ENCODE data around the gene VPS4A.

The VPS4A gene

DNA sequence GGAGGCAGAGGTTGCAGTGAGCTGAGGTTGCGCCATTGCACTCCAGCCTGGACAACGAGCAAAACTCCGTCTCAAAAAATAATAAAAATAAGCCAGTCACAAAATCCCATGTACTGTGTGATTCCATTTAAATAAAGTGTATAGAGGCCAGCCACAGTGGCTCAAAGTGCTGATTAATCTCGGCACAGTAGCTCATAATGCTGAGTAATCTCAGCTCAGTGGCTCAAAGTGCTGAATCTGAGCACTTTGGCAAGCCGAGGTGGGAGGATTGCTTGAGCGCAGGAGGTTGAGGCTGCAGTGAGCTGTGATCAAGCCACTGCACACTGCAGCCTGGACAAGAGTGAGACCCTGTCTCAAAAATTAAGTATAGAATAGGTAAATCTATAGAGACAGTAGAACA, 35.5 kb downstream of the VPS4A start:
- TF ChIP-seq ZFP3 (CRISPR knock-in tag; IDR thresholded peaks at IDR 0.05) (no peak), ISL1 (CRISPR knock-in tag; IDR thresholded peaks at IDR 0.05) (no peak), ZFP30 (CRISPR knock-in tag; IDR thresholded peaks at IDR 0.05) (no peak), TOX (CRISPR knock-in tag; IDR thresholded peaks at IDR 0.05; ENCODE audit: borderline replicate concordance) (no peak), ZC3H10 (CRISPR knock-in tag; IDR thresholded peaks at IDR 0.05) (no peak), ZNF8 (CRISPR knock-in tag; IDR thresholded peaks at IDR 0.05) (no peak), CSDC2 (CRISPR knock-in tag; IDR thresholded peaks at IDR 0.05) (no peak), GLIS3 (CRISPR knock-in tag; IDR thresholded peaks at IDR 0.05) (no peak)
- TF ChIP-seq, protein P1, sequence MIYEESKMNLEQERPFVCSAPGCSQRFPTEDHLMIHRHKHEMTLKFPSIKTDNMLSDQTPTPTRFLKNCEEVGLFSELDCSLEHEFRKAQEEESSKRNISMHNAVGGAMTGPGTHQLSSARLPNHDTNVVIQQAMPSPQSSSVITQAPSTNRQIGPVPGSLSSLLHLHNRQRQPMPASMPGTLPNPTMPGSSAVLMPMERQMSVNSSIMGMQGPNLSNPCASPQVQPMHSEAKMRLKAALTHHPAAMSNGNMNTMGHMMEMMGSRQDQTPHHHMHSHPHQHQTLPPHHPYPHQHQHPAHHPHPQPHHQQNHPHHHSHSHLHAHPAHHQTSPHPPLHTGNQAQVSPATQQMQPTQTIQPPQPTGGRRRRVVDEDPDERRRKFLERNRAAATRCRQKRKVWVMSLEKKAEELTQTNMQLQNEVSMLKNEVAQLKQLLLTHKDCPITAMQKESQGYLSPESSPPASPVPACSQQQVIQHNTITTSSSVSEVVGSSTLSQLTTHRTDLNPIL (CRISPR knock-in tag; IDR thresholded peaks at IDR 0.05; ENCODE audit: low read depth) = no peak
- TF ChIP-seq, protein P2, sequence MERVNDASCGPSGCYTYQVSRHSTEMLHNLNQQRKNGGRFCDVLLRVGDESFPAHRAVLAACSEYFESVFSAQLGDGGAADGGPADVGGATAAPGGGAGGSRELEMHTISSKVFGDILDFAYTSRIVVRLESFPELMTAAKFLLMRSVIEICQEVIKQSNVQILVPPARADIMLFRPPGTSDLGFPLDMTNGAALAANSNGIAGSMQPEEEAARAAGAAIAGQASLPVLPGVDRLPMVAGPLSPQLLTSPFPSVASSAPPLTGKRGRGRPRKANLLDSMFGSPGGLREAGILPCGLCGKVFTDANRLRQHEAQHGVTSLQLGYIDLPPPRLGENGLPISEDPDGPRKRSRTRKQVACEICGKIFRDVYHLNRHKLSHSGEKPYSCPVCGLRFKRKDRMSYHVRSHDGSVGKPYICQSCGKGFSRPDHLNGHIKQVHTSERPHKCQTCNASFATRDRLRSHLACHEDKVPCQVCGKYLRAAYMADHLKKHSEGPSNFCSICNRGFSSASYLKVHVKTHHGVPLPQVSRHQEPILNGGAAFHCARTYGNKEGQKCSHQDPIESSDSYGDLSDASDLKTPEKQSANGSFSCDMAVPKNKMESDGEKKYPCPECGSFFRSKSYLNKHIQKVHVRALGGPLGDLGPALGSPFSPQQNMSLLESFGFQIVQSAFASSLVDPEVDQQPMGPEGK (CRISPR knock-in tag; IDR thresholded peaks at IDR 0.05; ENCODE audit: borderline replicate concordance) = no peak
- ATAC-seq = no peak; the same call in 2 of the 3 replicates

DNA sequence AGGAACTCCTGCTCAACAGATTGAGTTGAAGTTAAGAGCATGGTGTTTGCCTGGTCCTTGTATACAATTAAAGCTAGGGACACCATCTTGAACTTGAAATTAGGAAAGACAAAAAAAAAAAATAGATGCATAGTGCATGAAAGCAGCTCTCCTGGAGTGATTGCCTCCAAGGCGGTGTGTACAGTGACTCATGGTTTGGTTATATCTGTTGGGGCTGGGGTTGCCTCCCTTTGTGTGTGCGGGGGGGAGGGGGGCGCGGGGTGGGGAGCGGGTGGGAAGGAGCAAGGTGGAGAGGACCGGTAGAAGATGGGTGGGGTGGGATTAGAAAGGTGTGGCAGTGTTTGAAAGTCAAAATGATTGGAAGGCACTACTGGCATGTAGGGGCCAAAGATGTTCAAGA, 37.1 kb downstream of the VPS4A start:
- TF ChIP-seq BACH2 (CRISPR knock-in tag; IDR thresholded peaks at IDR 0.05; ENCODE audit: borderline replicate concordance) (no peak), GLIS3 (CRISPR knock-in tag; IDR thresholded peaks at IDR 0.05) (no peak), TOX (CRISPR knock-in tag; IDR thresholded peaks at IDR 0.05; ENCODE audit: borderline replicate concordance) (no peak), ZNF70 (CRISPR knock-in tag; IDR thresholded peaks at IDR 0.05) (no peak)
- ATAC-seq = no peak

DNA sequence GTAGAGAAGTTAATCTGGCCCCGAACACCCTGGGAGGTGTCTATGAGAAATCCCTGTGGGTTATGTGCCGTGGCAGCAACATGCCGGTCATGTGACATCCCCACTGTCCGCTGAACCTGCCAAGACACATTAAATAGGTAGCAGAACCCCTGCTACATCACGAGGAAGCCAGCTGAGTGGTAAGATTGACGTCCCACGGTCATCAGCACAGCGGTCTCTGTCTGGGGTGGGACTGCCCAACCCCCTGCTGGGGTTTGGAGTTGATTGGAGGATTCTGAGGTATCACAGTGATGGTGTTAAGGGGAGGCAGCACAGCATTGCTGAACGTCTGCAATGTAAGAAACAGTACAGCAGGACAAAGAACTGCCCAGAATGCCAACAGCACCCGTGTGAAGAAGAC, 38.4 kb downstream of the VPS4A start:
- TF ChIP-seq ARNTL (CRISPR knock-in tag; IDR thresholded peaks at IDR 0.05; ENCODE audit: borderline replicate concordance, low read depth) (no peak), ISL1 (CRISPR knock-in tag; IDR thresholded peaks at IDR 0.05) (no peak), ZNF70 (CRISPR knock-in tag; IDR thresholded peaks at IDR 0.05) (no peak), ZFP3 (CRISPR knock-in tag; IDR thresholded peaks at IDR 0.05) (no peak), RARB (CRISPR knock-in tag; IDR thresholded peaks at IDR 0.05) (no peak)
- TF ChIP-seq, protein P3, sequence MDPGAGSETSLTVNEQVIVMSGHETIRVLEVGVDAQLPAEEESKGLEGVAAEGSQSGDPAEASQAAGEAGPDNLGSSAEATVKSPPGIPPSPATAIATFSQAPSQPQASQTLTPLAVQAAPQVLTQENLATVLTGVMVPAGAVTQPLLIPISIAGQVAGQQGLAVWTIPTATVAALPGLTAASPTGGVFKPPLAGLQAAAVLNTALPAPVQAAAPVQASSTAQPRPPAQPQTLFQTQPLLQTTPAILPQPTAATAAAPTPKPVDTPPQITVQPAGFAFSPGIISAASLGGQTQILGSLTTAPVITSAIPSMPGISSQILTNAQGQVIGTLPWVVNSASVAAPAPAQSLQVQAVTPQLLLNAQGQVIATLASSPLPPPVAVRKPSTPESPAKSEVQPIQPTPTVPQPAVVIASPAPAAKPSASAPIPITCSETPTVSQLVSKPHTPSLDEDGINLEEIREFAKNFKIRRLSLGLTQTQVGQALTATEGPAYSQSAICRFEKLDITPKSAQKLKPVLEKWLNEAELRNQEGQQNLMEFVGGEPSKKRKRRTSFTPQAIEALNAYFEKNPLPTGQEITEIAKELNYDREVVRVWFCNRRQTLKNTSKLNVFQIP (CRISPR knock-in tag; IDR thresholded peaks at IDR 0.05; ENCODE audit: borderline replicate concordance, low read depth) = no peak
- TF ChIP-seq, protein P4, sequence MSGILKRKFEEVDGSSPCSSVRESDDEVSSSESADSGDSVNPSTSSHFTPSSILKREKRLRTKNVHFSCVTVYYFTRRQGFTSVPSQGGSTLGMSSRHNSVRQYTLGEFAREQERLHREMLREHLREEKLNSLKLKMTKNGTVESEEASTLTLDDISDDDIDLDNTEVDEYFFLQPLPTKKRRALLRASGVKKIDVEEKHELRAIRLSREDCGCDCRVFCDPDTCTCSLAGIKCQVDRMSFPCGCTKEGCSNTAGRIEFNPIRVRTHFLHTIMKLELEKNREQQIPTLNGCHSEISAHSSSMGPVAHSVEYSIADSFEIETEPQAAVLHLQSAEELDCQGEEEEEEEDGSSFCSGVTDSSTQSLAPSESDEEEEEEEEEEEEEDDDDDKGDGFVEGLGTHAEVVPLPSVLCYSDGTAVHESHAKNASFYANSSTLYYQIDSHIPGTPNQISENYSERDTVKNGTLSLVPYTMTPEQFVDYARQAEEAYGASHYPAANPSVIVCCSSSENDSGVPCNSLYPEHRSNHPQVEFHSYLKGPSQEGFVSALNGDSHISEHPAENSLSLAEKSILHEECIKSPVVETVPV (CRISPR knock-in tag; IDR thresholded peaks at IDR 0.05) = no peak
- TF ChIP-seq, protein P5, sequence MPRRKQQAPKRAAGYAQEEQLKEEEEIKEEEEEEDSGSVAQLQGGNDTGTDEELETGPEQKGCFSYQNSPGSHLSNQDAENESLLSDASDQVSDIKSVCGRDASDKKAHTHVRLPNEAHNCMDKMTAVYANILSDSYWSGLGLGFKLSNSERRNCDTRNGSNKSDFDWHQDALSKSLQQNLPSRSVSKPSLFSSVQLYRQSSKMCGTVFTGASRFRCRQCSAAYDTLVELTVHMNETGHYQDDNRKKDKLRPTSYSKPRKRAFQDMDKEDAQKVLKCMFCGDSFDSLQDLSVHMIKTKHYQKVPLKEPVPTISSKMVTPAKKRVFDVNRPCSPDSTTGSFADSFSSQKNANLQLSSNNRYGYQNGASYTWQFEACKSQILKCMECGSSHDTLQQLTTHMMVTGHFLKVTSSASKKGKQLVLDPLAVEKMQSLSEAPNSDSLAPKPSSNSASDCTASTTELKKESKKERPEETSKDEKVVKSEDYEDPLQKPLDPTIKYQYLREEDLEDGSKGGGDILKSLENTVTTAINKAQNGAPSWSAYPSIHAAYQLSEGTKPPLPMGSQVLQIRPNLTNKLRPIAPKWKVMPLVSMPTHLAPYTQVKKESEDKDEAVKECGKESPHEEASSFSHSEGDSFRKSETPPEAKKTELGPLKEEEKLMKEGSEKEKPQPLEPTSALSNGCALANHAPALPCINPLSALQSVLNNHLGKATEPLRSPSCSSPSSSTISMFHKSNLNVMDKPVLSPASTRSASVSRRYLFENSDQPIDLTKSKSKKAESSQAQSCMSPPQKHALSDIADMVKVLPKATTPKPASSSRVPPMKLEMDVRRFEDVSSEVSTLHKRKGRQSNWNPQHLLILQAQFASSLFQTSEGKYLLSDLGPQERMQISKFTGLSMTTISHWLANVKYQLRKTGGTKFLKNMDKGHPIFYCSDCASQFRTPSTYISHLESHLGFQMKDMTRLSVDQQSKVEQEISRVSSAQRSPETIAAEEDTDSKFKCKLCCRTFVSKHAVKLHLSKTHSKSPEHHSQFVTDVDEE (CRISPR knock-in tag; IDR thresholded peaks at IDR 0.05) = no peak
- ATAC-seq = no peak

DNA sequence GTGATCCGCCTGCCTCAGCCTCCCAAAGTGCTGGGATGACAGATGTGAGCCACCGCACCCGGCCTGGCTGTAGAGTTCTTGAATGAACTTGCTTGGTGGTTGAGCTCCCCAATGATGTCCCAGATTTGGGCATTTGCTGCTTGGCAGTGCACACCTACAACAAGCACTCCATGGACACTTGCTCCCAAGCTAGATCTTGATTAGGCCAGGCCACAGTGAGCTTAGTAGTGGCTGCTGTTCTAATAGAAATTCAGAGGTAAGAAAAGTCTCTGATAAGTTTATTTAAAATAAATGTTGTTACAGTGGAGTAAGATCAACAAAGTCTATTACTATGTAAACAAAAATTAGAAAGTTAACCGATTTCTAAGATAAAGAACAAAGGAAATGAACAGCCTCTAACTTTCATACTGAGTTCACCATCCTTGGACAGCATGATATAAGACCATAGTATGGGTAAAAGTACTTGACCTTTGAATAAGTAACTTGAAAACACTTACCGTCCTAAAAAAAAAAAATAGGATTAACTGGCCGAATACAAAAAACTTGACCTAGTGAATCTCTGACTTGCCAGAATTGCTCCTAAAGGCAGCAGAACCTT, 39.5 kb downstream of the VPS4A start:
- no peak for ATAC-seq
- TF ChIP-seq CSDC2 (CRISPR knock-in tag; IDR thresholded peaks at IDR 0.05) = no peak
- no peak for TF ChIP-seq PPARA (CRISPR knock-in tag; IDR thresholded peaks at IDR 0.05; ENCODE audit: borderline replicate concordance)
- TF ChIP-seq, protein P1 (CRISPR knock-in tag; IDR thresholded peaks at IDR 0.05; ENCODE audit: low read depth) = no peak
- TF ChIP-seq SNAI2 (CRISPR knock-in tag; IDR thresholded peaks at IDR 0.05) = no peak
- TF ChIP-seq TCF4 (CRISPR knock-in tag; IDR thresholded peaks at IDR 0.05; ENCODE audit: borderline replicate concordance) = no peak
- TF ChIP-seq, protein P4 (CRISPR knock-in tag; IDR thresholded peaks at IDR 0.05) = no peak
- TF ChIP-seq, protein P3 (CRISPR knock-in tag; IDR thresholded peaks at IDR 0.05; ENCODE audit: borderline replicate concordance, low read depth) = no peak
